LHCN-M2 (cell line): ENCODE data around the gene AP1G1. TPM values are rescaled to one million over a fixed set of nuclear protein-coding genes. Genes with fewer than 3 reads are reported as not detected.
"Not testable (repeated sequence)": the region's sequence is repeated elsewhere in the genome, so short reads cannot be mapped to it uniquely, and the experiment has no call there.

Experiments used
- DNase-seq: peaks from one replicate; pipeline ENCODE4 v3.0.0-alpha.2; 2012; ENCODE audit warnings: low read depth
- polyA plus RNA-seq: library from polyadenylated mRNA; unstranded; fragments of >200 nt; gene quantifications from one replicate; pipeline ENCODE4 v1.2.1, GENCODE V29; 2012; ENCODE audit warnings: missing spikeins
- total RNA-seq: library from RNA; depleted of rRNA; stranded (reverse); fragments of >200 nt; gene quantifications from 2 replicates; pipeline ENCODE4 v1.2.3, GENCODE V29; 2014; rRNA removed

Gene AP1G1
- 59.8 and 62.1 TPM in 2 replicates for total RNA-seq
- polyA plus RNA-seq = 37.8 TPM

DNA sequence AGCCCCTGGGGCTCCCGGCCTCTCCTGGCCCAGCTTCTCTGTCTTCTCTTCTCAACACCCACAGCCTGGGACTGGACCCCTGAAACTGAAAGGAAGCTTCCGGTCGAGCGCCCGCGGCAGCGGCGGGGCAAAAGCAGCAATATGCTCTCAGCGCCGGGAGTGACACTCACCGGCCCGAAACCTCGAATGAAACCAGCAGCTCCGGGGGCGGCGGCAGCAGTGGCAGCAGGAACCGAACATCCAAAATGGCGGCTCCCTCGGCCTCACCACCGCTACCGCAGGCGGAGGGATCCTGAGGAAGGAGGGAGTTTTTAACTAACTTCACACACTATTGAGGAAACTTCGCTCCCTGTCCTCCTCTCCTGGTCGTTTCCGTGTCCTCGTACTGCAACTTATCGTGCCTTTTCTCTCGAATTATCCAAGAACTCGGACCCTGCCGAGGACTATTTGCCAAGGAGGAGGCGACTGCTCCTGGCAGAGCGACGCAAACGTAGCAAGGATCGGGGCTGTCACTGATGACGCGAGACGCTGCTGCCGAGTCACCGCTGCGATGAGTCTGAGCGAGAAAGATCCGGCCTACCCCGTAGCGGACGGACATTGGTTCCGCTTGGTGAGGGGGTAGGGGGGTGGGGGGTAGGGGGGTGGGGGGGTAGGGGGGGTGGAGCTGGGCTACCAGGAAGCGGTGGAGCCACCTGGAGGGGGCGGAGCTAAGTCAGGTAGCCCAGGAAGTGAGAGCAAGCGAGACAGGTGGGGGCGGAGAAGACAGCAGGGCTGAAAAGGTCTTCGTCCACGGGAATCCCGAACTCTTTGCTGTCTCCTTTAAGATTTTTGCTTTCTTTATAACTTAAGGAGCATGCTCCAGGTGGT, at the start of gene AP1G1:
Gene AP1G1 (minus strand): TSS at position 242 of the 867 bp plus-strand sequence. CDS start 19,355 bp downstream, outside the sequence.
- DNase-seq = peak; percentile 98

- no peak for DNase-seq
These were observed 47.5 kb upstream of the AP1G1 start for GRCh38 chr16:71855937-71856662.

DNA sequence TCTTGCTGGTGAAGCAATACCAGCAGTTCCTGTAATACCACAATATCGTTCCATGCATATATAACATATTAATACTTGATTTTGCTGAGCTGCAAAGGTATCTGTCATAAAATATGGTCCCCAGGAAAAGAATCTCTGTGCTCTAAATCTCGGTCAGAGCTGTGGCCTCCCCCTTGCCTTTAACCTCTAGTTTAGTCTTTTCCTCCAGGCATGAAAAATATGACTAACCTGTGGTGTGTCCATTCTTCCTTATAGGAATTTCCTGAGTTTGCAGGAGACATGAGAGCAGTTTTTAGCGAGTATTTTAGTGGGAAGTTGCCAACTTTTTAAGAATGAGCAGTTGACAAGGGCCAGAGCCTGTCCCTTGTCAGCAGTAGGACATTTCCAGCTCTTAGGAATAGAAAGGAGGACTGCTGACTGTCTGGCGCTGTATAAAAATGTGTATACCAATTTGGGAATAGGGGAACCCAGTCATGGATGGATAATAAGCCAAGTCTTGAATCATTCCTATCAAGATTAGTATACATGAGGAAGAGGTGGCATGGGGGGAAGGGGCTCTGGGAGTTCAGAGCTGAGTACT, 45.8 kb upstream of the AP1G1 start:
- DNase-seq = no peak

- DNase-seq = no peak
These were observed 44.8 kb upstream of the AP1G1 start for GRCh38 chr16:71853413-71853812.

GRCh38 chr16:71852561-71852960, 43.9 kb upstream of the AP1G1 start:
- DNase-seq = no peak

- no peak for DNase-seq
These were observed 43.5 kb upstream of the AP1G1 start for GRCh38 chr16:71852158-71852557.

DNA sequence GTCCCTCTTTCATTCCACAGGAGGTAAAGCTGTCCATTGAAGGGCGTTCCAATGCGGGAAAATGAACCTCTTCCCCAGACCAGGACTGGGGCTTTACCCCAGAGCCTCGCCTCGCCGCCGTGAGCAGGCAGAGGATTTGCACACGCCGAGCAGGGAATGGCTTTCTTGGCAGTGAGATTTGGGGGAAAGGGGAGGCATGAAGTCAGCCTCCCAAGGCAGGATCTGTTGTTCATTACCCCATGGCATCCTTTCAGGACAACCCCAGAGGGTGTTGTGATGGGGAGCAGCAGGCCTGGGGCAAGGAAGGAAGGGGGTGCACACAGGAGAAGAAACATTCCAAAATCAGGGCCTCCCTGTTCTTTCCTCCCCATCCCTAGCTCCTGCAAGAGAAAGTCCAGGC, 43.1 kb upstream of the AP1G1 start:
- no peak for DNase-seq

DNA sequence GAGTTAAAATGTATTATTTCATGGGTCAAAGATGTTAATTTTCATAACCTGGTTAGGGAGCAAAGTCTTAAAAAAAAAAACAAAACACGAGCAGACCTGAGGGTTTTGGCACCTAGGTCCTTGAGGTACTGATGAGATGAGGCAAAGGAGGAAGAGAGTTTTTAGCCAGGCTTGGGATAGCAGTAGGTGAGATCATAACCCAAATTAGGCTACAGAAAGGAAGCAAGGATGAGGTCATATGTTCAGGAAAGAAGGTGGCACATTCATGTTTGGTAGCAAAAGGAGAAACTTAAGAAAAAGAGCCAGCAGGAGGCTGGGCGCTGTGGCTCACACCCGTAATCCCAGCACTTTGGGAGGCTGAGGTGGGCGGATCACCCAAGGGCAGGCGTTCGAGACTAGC, 40.0 kb upstream of the AP1G1 start:
- no peak for DNase-seq

- DNase-seq = no peak
These were observed 38.5 kb upstream of the AP1G1 start for GRCh38 chr16:71847096-71847495.

GRCh38 chr16:71846431-71846830, 37.8 kb upstream of the AP1G1 start:
- DNase-seq = no peak

- DNase-seq = peak; percentile 89
These were observed 37.2 kb upstream of the AP1G1 start, which contains the start of gene ATXN1L for GRCh38 chr16:71845639-71846430. ATXN1L (plus strand) TSS chr16:71845976; CDS start chr16:71849741, 3,765 bp downstream.

GRCh38 chr16:71843572-71843971, 34.9 kb upstream of the AP1G1 start:
- DNase-seq = no peak

DNA sequence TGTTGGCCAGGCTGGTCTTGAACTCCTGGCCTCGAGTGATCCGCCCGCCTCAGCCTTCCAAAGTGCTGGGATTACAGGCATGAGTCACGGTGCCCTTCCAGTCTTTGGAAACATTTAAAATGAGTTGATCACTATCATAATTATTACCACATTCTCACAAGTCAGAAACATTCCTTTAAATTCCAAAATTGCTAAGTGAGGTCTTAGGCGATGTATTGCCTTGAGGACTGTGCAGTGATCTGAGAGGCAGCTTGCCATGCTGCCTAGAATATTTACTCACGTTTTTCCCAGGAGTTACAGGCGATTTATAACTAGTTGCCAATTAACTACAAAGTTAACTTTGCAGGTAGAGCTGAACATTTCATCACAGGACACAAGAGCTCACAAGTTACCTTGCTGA, 31.4 kb upstream of the AP1G1 start:
- DNase-seq = no peak

DNA sequence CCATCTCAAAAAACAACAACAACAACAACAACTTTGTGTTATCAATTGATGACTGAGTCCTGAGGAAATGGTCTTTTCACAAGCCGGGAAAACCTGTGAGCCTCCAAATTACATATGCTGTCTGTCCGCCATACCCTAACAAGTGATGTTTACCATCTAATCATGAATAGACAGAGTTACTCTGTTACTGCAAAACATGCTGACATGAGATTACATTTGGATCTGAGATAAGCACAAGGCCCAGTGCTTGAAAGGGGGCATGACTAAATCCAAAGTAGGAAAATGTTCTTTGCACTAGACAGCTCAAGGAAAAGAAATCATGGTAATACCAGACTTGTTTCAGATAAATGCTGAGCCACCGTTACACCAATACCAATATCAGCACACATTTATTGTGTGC, 28.5 kb upstream of the AP1G1 start:
- DNase-seq = no peak

GRCh38 chr16:71834291-71834690, 25.7 kb upstream of the AP1G1 start:
- DNase-seq = no peak

- DNase-seq = not testable (repeated sequence)
These were observed 23.5 kb upstream of the AP1G1 start for GRCh38 chr16:71832112-71832511.

- DNase-seq = not testable (repeated sequence)
These were observed 23.1 kb upstream of the AP1G1 start for GRCh38 chr16:71831698-71832097.

DNA sequence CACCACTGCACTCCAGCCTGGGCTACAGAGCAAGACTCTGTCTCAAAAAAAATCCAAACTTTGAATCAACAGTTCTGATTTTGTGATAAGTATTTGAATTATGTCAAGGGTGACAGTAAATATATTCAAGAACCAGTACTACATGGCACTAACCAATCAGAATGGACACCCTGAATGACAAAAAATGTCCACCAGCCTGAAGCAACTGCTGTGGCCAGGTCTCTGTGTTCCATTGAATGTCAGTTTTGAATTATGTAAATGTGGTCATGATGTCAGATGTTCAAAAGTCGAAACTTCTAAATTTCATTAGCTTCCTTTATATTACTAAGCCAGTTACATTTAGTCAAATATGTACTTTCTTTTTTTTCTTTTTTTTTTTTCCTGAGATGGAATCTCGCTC, 21.7 kb upstream of the AP1G1 start:
- DNase-seq = no peak

GRCh38 chr16:71826533-71827017, 17.9 kb upstream of the AP1G1 start:
- DNase-seq = no peak

DNA sequence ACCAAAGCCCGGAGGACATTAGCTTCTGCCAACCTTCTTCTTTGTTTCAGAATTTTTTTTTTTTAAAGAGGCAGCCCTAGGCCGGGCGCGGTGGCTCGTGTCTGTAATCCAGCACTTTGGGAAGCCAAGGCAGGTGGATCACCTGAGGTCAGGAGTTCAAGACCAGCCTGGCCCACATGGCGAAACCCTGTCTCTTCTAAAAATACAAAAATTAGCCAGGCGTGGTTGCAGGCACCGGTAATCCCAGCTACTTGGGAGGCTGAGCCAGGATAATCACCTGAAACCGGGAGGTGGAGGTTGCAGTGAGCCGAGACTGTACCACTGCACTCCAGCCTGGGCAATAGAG, 8.5 kb upstream of the AP1G1 start:
- not testable (repeated sequence) for DNase-seq

DNA sequence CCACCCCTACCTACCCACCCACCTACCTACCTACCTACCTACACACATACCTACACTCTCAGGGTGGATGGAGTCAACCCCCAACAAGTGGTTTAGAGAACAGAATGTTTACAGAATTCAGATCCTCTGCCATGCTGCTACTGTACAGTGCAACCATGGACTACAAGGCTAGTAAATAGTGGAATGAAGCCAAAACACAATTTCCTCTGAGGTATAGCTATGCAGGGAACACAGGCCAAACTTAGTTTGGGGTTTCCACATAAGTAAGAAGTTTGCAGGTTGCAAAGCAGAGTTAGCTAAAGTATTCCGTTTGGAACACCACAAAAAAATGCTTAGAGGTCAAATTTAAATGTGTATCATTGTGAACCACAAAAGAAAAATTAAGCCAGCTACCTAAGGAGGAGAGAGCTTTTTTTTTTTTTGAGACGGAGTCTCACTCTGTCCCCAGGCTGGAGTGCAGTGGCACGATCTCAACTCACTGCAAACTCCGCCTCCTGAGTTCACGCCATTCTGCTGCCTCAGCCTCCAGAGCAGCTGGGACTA, 2.7 kb upstream of the AP1G1 start:
- no peak for DNase-seq
